Kidney epithelial cell (primary cell): ENCODE results near the gene SLC39A6. TPM values are rescaled to one million over a fixed set of nuclear protein-coding genes. Genes with fewer than 3 reads are reported as not detected.

Source experiments
- DNase-seq: peaks from one replicate; pipeline ENCODE4 v3.0.0-alpha.2; 2010; ENCODE audit warnings: low read depth
- H3K27me3 ChIP-seq: 2 replicates; pipeline ENCODE4 v1.6.0; 2011; ENCODE audit warnings: low read length; ENCODE audit not compliant: control insufficient read depth, insufficient read depth
- H3K36me3 ChIP-seq: 2 replicates; pipeline ENCODE4 v1.5.1; 2011; ENCODE audit warnings: low read length; ENCODE audit not compliant: control insufficient read depth, insufficient read depth
- H3K4me3 ChIP-seq: 2 replicates; pipeline ENCODE4 v1.5.1; 2011; ENCODE audit warnings: low read depth, mild to moderate bottlenecking, control low read depth, low read length
- CTCF ChIP-seq: IDR thresholded peaks from 2 replicates; pipeline ENCODE4 v1.5.1; 2011; ENCODE audit warnings: mild to moderate bottlenecking, moderate library complexity, low read length, control low read depth, inconsistent platforms; ENCODE audit not compliant: insufficient read depth, poor library complexity, severe bottlenecking
- total RNA-seq: library from RNA; depleted of rRNA; stranded (reverse); fragments of >200 nt; gene quantifications from 2 replicates; pipeline ENCODE4 v1.2.3, GENCODE V29; 2015

SLC39A6 gene, protein sequence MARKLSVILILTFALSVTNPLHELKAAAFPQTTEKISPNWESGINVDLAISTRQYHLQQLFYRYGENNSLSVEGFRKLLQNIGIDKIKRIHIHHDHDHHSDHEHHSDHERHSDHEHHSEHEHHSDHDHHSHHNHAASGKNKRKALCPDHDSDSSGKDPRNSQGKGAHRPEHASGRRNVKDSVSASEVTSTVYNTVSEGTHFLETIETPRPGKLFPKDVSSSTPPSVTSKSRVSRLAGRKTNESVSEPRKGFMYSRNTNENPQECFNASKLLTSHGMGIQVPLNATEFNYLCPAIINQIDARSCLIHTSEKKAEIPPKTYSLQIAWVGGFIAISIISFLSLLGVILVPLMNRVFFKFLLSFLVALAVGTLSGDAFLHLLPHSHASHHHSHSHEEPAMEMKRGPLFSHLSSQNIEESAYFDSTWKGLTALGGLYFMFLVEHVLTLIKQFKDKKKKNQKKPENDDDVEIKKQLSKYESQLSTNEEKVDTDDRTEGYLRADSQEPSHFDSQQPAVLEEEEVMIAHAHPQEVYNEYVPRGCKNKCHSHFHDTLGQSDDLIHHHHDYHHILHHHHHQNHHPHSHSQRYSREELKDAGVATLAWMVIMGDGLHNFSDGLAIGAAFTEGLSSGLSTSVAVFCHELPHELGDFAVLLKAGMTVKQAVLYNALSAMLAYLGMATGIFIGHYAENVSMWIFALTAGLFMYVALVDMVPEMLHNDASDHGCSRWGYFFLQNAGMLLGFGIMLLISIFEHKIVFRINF
- total RNA-seq: 94.1 and 98.0 TPM in 2 replicates

GRCh38 chr18:36129300-36130038, at the start of gene SLC39A6, which contains the start of gene ELP2:
TSS of gene SLC39A6 (minus strand) at chr18:36129340. CDS start at chr18:36127007, 2,333 bp downstream.
TSS of gene ELP2 (plus strand) at chr18:36129899. CDS start at chr18:36129934, 35 bp downstream.
- Histone ChIP-seq H3K27me3 (no peaks in the 10 kb centered on the region), H3K36me3 (no peaks in the 10 kb centered on the region), H3K4me3 (peak within 1 kb of the TSS; percentile 93)
- peak; percentile 67 for DNase-seq
- TF ChIP-seq CTCF: no peak

DNA sequence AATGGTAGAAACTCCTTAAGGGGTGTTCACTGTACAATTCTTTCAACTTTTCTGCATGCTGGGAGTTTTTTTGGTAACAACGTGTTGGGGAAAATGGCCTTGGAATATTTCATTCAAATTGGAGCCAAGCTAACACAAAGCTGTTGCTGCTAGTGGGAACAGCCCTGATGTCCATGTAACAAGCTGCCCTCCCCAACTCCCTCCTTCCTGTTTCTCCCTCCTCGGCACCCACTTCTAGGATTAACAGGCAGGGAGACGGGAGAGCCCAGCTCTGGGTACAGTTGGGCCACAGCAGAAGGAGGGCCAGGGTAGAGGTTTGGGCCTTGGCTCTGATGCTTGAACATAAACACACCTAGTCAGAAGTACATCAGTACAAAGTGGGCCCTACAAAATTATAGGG, 48.8 kb upstream of the SLC39A6 start:
- DNase-seq: no peak
- H3K27me3 ChIP-seq: no peaks in the 10 kb centered on the region
- no peak for TF ChIP-seq CTCF
- H3K36me3 ChIP-seq: peaks cover 2% of the 10 kb centered on the region
- no peak overlapping the region for H3K4me3 ChIP-seq

GRCh38 chr18:36176711-36177110, 47.6 kb upstream of the SLC39A6 start:
- Histone ChIP-seq H3K4me3 (no peak overlapping the region), H3K36me3 (peaks cover 3% of the 10 kb centered on the region), H3K27me3 (no peaks in the 10 kb centered on the region)
- DNase-seq: no peak
- no peak for TF ChIP-seq CTCF

DNA sequence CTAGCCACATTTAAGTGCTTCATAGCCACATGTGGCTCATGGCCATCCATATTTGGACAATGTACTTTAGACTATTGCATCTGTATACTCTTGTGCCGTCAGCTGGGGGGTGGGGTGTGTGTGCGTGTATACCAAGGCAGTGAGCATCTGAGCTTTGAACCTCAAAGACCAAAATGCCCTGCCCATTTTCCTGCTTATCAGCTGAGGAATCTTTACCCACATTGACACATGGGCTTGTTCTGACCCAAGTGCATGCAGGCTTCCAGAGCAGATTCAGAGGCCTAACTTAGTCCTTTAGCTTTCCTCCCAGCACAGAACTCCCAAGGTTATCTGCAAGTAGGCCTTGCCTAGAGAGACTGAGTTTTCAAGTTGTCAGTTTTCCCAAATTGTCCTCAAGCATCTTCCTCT, 47.0 kb upstream of the SLC39A6 start:
- TF ChIP-seq CTCF: no peak
- Histone ChIP-seq H3K27me3 (no peaks in the 10 kb centered on the region), H3K4me3 (no peak overlapping the region), H3K36me3 (peaks cover 3% of the 10 kb centered on the region)
- no peak for DNase-seq

DNA sequence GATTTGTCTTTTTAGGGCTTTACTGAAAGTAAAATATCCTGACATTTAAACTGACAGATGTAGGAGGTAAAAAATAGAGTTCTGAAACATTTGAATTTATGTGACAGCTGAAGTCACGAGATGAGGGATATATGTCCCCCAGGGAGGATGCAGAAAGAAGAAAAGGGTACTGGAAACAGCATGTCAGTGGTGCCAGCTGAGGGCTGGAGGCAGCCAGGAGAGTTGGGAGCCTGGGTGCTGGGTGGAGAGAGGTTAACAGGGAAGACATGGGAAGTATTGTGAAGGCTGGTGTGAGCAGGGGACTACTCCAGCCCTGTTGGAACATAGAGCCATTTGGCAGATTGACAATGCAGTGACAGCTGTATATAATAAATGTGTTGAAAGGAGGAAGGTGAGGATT, 46.3 kb upstream of the SLC39A6 start:
- no peak for TF ChIP-seq CTCF
- Histone ChIP-seq H3K27me3 (no peaks in the 10 kb centered on the region), H3K36me3 (peaks cover 3% of the 10 kb centered on the region), H3K4me3 (no peak overlapping the region)
- no peak for DNase-seq
